Gastrocnemius medialis (tissue), 4 donors: Measurements from ENCODE around the gene NDUFC2. TPM values are rescaled to one million over a fixed set of nuclear protein-coding genes. Genes with fewer than 3 reads are reported as not detected.
A peak's percentile ranks its signal among the peaks of the same experiment; 100 is the strongest.
"Not testable (repeated sequence)": the region's sequence is repeated elsewhere in the genome, so short reads cannot be mapped to it uniquely, and the experiment has no call there.

Experiments
- ATAC-seq, 2 donors: fragments of 150-250 bp; one replicate each; pipeline ENCODE4 v1.9.1; 2016
- DNase-seq, 2 donors: peaks; one replicate each; pipeline ENCODE4 v3.0.0-alpha.2; 2019
- H3K27ac ChIP-seq, 4 donors: fragments of 200-600 bp; sonication (generic); 1 replicate in 1 of 4; 2 replicates in 3 of 4; pipeline ENCODE4 v1.5.1; 2016 to 2018; ENCODE audit warnings: mild to moderate bottlenecking in 2 of 4, moderate library complexity in 1 of 4
- H3K27me3 ChIP-seq, 3 donors: fragments of 200-600 bp; sonication (generic) in 2 of 3; 1 replicate in 1 of 3; 2 replicates in 2 of 3; pipeline versions ENCODE4 v1.5.1 to v1.6.0; 2016 to 2019; ENCODE audit warnings: mild to moderate bottlenecking in 1 of 3, moderate library complexity in 1 of 3
- H3K36me3 ChIP-seq, 2 donors: fragments of 200-600 bp; sonication (generic) in 1 of 2; one replicate each; pipeline ENCODE4 v1.5.1; 2017 to 2018
- H3K4me1 ChIP-seq, 2 donors: fragments of 200-600 bp; sonication (generic) in 1 of 2; one replicate each; pipeline ENCODE4 v1.5.1; 2016 to 2017; ENCODE audit warnings: mild to moderate bottlenecking in 2 of 2
- H3K4me3 ChIP-seq, 4 donors: fragments of 200-600 bp; sonication (generic) in 3 of 4; 1 replicate in 1 of 4; 2 replicates in 3 of 4; pipeline ENCODE4 v1.5.1; 2016 to 2019; ENCODE audit warnings: mild to moderate bottlenecking in 2 of 4
- H3K9me3 ChIP-seq, 3 donors: fragments of 200-600 bp; sonication (generic) in 2 of 3; 1 replicate in 1 of 3; 2 replicates in 2 of 3; pipeline ENCODE4 v1.5.1; 2016 to 2019
- CTCF ChIP-seq, 5 experiments: fragments of 450-650 bp in 3 of 5; fragments of 200-600 bp in 2 of 5; sonication (generic) in 2 of 5; IDR thresholded peaks in 4 of 5; conservative IDR thresholded peaks in 1 of 5; 1 replicate in 4 of 5; 2 replicates in 1 of 5; pipeline ENCODE4 v1.5.1; 2016 to 2019; ENCODE audit warnings: antibody characterized with exemption in 5 of 5, mild to moderate bottlenecking in 3 of 5, moderate library complexity in 3 of 5
- POLR2A ChIP-seq, 2 donors: fragments of 450-650 bp; IDR thresholded peaks; one replicate each; pipeline ENCODE4 v1.6.1; 2017; ENCODE audit warnings: antibody characterized with exemption in 2 of 2, mild to moderate bottlenecking in 2 of 2, moderate library complexity in 2 of 2
- in situ Hi-C, 4 donors: fragments of 200-750 bp; cut with MboI; loops; one replicate each; pipeline versions ENCODE4 v1.15.0 to v1.8.0; 2017; ENCODE audit warnings: low sequenced_read_pairs in 4 of 4
- intact Hi-C: fragments of 100-400 bp; cut with DNase I; formaldehyde crosslinking; loops from one replicate; pipeline ENCODE4 v1.15.1; 2023; ENCODE audit warnings: low total_unique reads
- total RNA-seq, 4 donors: library from RNA; depleted of rRNA; stranded (reverse); fragments of >200 nt; gene quantifications; one replicate each; pipeline versions ENCODE4 v1.1.0 to v1.2.3, GENCODE V29; 2016

The NDUFC2 gene
- total RNA-seq, 4 donors from 2014 or later: 83.7 to 207 (median 156) TPM

- Histone ChIP-seq H3K36me3 (no peaks in the 10 kb centered on the region), H3K27ac (peak overlapping the region in 2 of 4 donors; percentile 78 to 88), H3K4me1 (peaks cover 38 to 40% of the 10 kb centered on the region in 2 donors), H3K27me3 (no peaks in the 10 kb centered on the region), H3K4me3 (no peak overlapping the region), H3K9me3 (no peaks in the 10 kb centered on the region)
- TF ChIP-seq POLR2A (IDR thresholded peaks at IDR 0.05) (no peak), CTCF (IDR thresholded peaks at IDR 0.05 in 4 of 5, conservative IDR thresholded peaks at IDR 0.05 in 1 of 5) (no peak)
- in situ Hi-C loops: no loop called here
- ATAC-seq (no peak), DNase-seq (no peak)
- intact Hi-C loops: no loop called here
These were observed 19.1 kb downstream of the NDUFC2 start for GRCh38 chr11:78060533-78060932.

- in situ Hi-C loops, H3K36me3 ChIP-seq, ATAC-seq, H3K4me3 ChIP-seq, intact Hi-C loops, DNase-seq, H3K27me3 ChIP-seq, H3K9me3 ChIP-seq: not testable (repeated sequence)
- Histone ChIP-seq H3K27ac (peak overlapping the region in 1 of 4 donors; percentile 88), H3K4me1 (peaks cover 35 to 38% of the 10 kb centered on the region in 2 donors)
These were observed 19.8 kb downstream of the NDUFC2 start for GRCh38 chr11:78059749-78060328.

- in situ Hi-C loops: no loop called here
These were observed 22.1 kb downstream of the NDUFC2 start for GRCh38 chr11:78057462-78058055.

DNA sequence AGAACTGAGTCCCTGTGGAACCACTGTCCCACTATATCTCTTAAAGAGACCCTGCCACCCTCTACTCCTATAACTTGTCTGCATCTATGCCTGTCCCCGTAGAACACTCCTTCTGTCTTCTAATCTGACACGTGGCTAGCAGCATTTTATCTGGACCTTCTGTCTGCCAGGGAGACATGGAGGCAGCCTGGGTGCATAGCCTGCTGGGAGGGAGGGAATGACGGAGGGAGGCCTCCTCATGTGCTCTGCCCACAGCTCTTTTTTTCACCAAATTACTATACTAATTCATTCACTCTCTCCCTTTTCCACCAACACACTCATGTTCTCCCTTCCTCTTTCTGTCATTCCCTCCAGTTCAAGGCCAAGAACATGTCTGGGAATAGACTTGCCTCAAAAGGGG is 23.6 kb downstream of the NDUFC2 start:
- H3K27ac ChIP-seq: no peak overlapping the region
- in situ Hi-C loops (no loop called here), intact Hi-C loops (no loop called here)
- no peak for DNase-seq
- ATAC-seq: no peak
- H3K4me1 ChIP-seq: peaks cover 7 to 10% of the 10 kb centered on the region in 2 donors
- no peak overlapping the region for H3K4me3 ChIP-seq
- H3K27me3 ChIP-seq: no peaks in the 10 kb centered on the region
- no peaks in the 10 kb centered on the region for H3K36me3 ChIP-seq
- H3K9me3 ChIP-seq: no peaks in the 10 kb centered on the region
- TF ChIP-seq CTCF (IDR thresholded peaks at IDR 0.05 in 4 of 5, conservative IDR thresholded peaks at IDR 0.05 in 1 of 5) (no peak), POLR2A (IDR thresholded peaks at IDR 0.05) (no peak)

More at GRCh38 chr11:78057462-78058055, 22.1 kb downstream of the NDUFC2 start:
- no peak overlapping the region for H3K27ac ChIP-seq
- no peak for ATAC-seq
- H3K27me3 ChIP-seq: no peaks in the 10 kb centered on the region
- peaks cover 20 to 22% of the 10 kb centered on the region in 2 donors for H3K4me1 ChIP-seq
- no peaks in the 10 kb centered on the region for H3K9me3 ChIP-seq
- TF ChIP-seq POLR2A (IDR thresholded peaks at IDR 0.05) (no peak), CTCF (IDR thresholded peaks at IDR 0.05 in 4 of 5, conservative IDR thresholded peaks at IDR 0.05 in 1 of 5) (no peak)
- no peak overlapping the region for H3K4me3 ChIP-seq
- intact Hi-C loops: no loop called here
- no peak for DNase-seq
- H3K36me3 ChIP-seq: no peaks in the 10 kb centered on the region

GRCh38 chr11:78054971-78055370 is 24.7 kb downstream of the NDUFC2 start:
- intact Hi-C loops (no loop called here), in situ Hi-C loops (no loop called here)
- Histone ChIP-seq H3K4me1 (no peaks in the 10 kb centered on the region), H3K27me3 (no peaks in the 10 kb centered on the region), H3K27ac (no peak overlapping the region), H3K36me3 (no peaks in the 10 kb centered on the region), H3K9me3 (no peaks in the 10 kb centered on the region), H3K4me3 (no peak overlapping the region)
- no peak for DNase-seq
- ATAC-seq: no peak
- TF ChIP-seq POLR2A (IDR thresholded peaks at IDR 0.05): no peak
- no peak for TF ChIP-seq CTCF (IDR thresholded peaks at IDR 0.05 in 4 of 5, conservative IDR thresholded peaks at IDR 0.05 in 1 of 5)
